Mesothelial cell of epicardium (in vitro differentiated cells): Measurements from ENCODE around the gene USH2A. TPM values are rescaled to one million over a fixed set of nuclear protein-coding genes. Genes with fewer than 3 reads are reported as not detected.
A peak's percentile ranks its signal among the peaks of the same experiment; 100 is the strongest.

Experiments used
- DNase-seq, 2 experiments: peaks; one replicate each; pipeline ENCODE4 v3.0.0; 2021; ENCODE audit warnings: low spot score in 2 of 2; ENCODE audit not compliant: unreplicated experiment in 2 of 2
- H3K27ac Mint-ChIP-seq: 2 replicates; pipeline ENCODE4 v1.8.0; 2021; ENCODE audit warnings: mixed read lengths
- H3K27me3 Mint-ChIP-seq: 2 replicates; pipeline ENCODE4 v1.8.0; 2021; ENCODE audit warnings: low read depth, mixed read lengths
- H3K36me3 Mint-ChIP-seq: 2 replicates; pipeline ENCODE4 v1.8.0; 2021; ENCODE audit warnings: mixed read lengths
- H3K4me1 Mint-ChIP-seq: 2 replicates; pipeline ENCODE4 v1.8.0; 2021; ENCODE audit warnings: mixed read lengths
- H3K4me3 Mint-ChIP-seq: 2 replicates; pipeline ENCODE4 v1.8.0; 2021; ENCODE audit warnings: mild to moderate bottlenecking, moderate library complexity, mixed read lengths
- H3K9me3 Mint-ChIP-seq: 2 replicates; pipeline ENCODE4 v1.8.0; 2021; ENCODE audit warnings: mixed read lengths
- total RNA-seq: library from RNA; stranded (reverse); gene quantifications from 3 replicates; pipeline ENCODE4 v1.2.1, GENCODE V29; 2021
- TF ChIP-seq, protein P1 (sequence below): fragments of 200-600 bp; sonication (generic); IDR thresholded peaks from one replicate; pipeline ENCODE4 v1.5.0; 2021; ENCODE audit warnings: antibody characterized with exemption; ENCODE audit not compliant: unreplicated experiment

The USH2A gene, protein sequence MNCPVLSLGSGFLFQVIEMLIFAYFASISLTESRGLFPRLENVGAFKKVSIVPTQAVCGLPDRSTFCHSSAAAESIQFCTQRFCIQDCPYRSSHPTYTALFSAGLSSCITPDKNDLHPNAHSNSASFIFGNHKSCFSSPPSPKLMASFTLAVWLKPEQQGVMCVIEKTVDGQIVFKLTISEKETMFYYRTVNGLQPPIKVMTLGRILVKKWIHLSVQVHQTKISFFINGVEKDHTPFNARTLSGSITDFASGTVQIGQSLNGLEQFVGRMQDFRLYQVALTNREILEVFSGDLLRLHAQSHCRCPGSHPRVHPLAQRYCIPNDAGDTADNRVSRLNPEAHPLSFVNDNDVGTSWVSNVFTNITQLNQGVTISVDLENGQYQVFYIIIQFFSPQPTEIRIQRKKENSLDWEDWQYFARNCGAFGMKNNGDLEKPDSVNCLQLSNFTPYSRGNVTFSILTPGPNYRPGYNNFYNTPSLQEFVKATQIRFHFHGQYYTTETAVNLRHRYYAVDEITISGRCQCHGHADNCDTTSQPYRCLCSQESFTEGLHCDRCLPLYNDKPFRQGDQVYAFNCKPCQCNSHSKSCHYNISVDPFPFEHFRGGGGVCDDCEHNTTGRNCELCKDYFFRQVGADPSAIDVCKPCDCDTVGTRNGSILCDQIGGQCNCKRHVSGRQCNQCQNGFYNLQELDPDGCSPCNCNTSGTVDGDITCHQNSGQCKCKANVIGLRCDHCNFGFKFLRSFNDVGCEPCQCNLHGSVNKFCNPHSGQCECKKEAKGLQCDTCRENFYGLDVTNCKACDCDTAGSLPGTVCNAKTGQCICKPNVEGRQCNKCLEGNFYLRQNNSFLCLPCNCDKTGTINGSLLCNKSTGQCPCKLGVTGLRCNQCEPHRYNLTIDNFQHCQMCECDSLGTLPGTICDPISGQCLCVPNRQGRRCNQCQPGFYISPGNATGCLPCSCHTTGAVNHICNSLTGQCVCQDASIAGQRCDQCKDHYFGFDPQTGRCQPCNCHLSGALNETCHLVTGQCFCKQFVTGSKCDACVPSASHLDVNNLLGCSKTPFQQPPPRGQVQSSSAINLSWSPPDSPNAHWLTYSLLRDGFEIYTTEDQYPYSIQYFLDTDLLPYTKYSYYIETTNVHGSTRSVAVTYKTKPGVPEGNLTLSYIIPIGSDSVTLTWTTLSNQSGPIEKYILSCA (N-terminal part only)
- 0.02 to 0.05 TPM (median 0.04 TPM) in 3 replicates for total RNA-seq

DNA sequence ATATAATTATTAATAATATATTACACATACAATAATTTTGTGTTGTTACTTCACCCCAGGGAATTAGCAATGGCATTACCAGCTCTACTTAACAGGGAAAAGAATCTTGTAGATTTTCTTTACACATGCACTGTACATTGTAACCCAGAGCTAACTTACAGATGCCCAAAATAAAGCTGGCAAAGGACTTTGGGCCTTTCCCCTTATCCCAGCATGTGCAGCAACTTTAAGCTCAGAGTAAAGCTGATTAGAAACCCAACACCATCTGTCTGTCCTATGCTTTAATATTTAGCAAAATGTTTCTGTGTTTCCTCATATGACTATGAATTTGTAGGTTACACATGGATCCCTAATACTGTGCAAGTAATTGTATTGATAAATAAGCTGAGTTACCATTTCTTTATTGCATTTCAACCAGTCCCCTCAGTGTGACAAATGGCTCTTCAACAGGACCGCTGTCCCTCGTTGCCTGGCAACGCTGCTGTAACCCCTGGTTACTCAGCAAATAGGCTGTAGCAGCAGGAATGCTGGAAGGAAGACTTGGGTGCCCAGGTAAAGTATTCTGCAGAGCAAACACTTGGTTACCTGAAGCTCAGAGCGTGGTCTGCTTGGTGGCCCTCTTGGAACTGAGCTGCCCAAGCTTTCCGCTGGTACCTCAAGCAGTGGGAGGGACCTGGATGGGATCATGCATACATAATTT lies at the start of gene USH2A:
USH2A (minus strand) TSS at position 628 of the 700 bp plus-strand sequence. CDS start 1,112 bp downstream, outside the sequence.
- Mint-ChIP-seq H3K9me3 (no peaks in the 10 kb centered on the region), H3K4me3 (no peak within 1 kb of the TSS), H3K4me1 (no peaks in the 10 kb centered on the region), H3K27me3 (no peaks in the 10 kb centered on the region), H3K27ac (no peak within 1 kb of the TSS), H3K36me3 (no peaks in the 10 kb centered on the region)
- DNase-seq, result no peak
- TF ChIP-seq, protein P1, sequence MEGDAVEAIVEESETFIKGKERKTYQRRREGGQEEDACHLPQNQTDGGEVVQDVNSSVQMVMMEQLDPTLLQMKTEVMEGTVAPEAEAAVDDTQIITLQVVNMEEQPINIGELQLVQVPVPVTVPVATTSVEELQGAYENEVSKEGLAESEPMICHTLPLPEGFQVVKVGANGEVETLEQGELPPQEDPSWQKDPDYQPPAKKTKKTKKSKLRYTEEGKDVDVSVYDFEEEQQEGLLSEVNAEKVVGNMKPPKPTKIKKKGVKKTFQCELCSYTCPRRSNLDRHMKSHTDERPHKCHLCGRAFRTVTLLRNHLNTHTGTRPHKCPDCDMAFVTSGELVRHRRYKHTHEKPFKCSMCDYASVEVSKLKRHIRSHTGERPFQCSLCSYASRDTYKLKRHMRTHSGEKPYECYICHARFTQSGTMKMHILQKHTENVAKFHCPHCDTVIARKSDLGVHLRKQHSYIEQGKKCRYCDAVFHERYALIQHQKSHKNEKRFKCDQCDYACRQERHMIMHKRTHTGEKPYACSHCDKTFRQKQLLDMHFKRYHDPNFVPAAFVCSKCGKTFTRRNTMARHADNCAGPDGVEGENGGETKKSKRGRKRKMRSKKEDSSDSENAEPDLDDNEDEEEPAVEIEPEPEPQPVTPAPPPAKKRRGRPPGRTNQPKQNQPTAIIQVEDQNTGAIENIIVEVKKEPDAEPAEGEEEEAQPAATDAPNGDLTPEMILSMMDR, result no peak

DNA sequence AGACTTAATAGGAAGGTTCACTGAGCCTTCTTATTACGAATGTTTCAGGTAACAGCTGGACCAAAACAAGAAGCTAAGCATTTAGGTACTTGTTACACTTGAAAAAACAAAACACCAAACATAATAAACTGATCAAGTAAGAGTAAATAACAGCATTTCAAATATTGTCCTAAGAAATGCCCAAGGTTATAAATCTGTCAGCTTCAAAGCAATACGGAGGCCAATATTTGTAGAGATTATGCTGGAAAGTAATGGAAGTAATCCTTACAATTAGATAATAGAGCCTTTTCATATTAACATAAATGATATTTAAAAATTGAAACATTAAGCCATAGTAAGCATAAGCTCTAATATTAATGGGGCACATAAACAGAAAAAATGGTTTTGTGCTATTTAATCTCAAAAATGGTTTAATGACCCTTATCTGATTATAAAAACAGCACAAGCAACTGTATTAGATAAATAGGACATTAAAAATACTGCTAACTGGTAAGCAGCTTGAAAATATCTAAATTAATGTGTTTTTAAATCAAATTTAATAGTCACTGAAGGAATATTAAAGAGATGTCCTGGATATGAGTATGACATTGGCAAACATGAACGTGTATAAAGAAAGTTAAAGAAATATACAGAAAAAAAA lies 43.0 kb upstream of the USH2A start:
- Mint-ChIP-seq H3K4me3 (no peak overlapping the region), H3K4me1 (peaks cover 32% of the 10 kb centered on the region), H3K36me3 (no peaks in the 10 kb centered on the region), H3K9me3 (no peaks in the 10 kb centered on the region), H3K27me3 (no peaks in the 10 kb centered on the region), H3K27ac (peak overlapping the region; percentile 3)
- DNase-seq, result no peak
- TF ChIP-seq, protein P1, result no peak

DNA sequence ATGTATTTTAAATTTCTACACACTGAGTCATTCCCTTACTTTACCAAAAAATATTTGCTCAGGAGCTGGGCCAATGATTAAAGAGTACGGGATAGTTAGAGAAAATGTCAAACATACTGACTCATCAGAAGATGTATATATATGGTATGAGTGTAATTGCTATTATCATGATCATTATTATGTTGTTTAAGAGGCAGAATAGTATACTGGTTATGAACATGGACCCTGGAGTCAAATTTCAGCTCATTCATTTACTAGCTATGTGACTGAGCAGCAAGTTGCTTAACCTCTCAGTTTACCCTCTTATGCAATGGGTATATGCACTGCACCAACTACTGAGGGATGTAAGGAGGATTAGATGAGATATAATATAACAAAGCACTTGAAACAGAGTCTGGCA lies 41.2 kb upstream of the USH2A start:
- Mint-ChIP-seq H3K36me3 (no peaks in the 10 kb centered on the region), H3K9me3 (no peaks in the 10 kb centered on the region), H3K4me3 (no peak overlapping the region), H3K4me1 (peaks cover 49% of the 10 kb centered on the region), H3K27ac (no peak overlapping the region), H3K27me3 (no peaks in the 10 kb centered on the region)
- DNase-seq, result no peak
- TF ChIP-seq, protein P1, result no peak

DNA sequence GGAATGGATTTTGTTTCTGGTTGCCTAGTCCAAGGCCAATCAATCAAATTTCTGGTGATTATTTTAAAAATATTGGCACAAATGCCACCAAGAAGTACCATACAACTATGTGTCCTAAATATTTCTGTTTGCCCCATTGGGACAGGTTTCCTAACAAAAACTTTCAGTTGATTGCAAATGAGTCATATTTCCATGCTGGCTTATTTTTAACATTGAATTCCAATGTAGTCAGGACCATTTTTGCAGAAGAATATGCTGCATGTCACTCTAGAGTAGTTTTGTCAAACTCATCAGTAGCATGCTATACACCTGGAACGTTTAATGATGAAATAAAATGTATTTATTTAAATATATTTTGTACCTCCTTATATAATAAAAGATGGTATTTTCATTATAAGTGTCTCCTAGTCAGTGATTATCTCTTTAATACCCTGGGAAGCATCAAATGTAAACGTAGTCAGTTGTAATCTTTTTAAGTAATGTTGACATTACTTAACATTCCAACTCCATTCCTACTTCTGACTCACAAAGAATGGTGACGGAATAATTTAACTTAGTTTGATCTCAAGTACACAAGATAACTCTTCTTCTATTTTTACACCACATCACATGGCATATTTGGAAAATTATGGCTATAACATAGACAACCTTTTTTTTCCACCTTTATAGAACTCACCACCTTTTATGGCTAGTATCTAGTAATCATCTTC lies 39.0 kb upstream of the USH2A start:
- H3K9me3 Mint-ChIP-seq, result no peaks in the 10 kb centered on the region
- no peak for DNase-seq

More for the DNA sequence above, 39.0 kb upstream of the USH2A start:
- peak overlapping the region; percentile 50 for H3K27ac Mint-ChIP-seq
- H3K36me3 Mint-ChIP-seq, result no peaks in the 10 kb centered on the region
- no peak overlapping the region for H3K4me3 Mint-ChIP-seq
- TF ChIP-seq, protein P1, result no peak
- H3K27me3 Mint-ChIP-seq, result no peaks in the 10 kb centered on the region
- peaks cover 57% of the 10 kb centered on the region for H3K4me1 Mint-ChIP-seq
